ENCODE data around the gene DIPK1A.
A peak's percentile ranks its signal among the peaks of the same experiment; 100 is the strongest.

Gene DIPK1A

DNA sequence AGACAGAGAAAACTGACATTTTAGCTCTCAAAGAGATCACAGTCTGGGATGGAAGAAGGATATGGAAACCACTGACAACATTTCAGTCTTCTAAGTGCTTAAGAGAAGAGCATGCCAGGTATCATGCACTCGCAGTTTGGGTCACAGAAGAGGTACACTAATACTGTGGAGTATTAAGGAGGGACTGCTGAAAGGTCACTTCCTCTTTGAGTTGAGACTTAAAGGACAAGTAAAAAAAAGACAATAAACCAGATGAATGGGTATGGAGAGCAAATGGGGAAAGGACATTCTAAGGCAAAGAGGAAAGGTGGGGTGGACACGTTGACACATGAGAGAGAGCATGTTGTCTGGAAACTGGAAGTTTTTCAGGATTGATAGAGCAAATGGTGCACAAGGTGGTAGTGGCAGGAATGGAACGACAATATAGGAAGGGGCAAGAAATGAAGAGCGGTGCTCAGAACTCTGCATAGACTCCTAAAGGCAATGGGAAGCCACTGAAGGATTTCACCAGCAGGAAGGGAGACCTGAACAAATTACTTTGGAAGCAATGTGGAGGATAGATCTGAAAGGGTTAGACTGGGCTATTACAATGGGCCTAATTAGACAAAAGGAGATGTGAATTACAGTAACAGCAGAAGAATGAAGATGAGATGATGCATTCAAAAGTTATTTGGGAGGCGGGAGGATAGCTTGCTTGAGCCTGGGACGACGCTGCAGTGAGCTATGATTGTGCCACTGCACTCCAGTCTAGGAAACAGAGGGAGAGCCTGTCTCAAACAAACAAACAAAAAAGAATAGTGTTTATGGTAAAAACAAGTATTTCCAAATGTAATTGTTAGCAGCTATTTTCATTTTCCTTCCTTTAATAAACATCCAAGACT lies 11.1 kb downstream of the DIPK1A start:
- no peak for DNase-seq

DNA sequence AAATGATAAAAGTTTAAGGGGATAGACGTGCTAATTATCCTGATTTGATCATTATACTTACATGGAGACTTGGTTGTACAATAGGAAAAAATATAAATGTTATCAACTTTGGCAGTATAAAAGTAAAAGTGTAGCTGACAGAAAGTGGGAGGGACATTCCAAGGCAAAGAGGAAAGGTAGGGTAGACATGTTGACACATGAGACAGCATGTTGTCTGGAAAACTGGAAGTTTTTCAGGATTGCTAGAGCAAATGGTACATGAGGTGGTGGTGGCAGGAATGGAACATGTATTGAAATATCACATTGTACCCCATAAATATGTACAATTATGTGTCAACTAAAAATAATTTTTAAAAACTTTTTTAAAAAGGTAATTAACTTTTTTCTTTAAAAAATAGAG lies 13.2 kb downstream of the DIPK1A start:
- no peak for DNase-seq

DNA sequence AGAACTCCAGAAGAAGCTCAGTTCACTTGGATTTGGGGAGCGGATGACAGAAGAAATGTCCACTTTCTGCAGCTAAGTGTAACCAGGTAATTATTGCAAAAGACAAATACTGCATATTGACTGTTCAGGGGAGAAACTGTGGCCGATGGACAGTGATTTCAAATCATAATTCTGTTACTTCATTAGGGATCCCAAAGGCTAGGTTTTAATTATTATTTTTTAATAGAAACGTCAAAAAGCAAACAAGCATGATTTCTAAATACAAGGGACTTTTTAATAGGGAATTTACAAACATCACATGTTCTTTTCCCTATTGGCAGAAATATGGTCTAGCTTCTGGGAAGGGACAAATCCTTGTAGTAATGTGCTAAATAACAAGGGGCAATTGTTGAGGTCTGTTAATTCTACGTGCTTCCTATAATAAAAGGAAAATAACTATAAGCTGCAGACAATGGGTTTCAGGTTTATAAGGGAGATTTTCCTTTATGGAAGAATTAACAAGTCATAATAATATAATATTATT lies 15.5 kb downstream of the DIPK1A start:
- DNase-seq = no peak

DNA sequence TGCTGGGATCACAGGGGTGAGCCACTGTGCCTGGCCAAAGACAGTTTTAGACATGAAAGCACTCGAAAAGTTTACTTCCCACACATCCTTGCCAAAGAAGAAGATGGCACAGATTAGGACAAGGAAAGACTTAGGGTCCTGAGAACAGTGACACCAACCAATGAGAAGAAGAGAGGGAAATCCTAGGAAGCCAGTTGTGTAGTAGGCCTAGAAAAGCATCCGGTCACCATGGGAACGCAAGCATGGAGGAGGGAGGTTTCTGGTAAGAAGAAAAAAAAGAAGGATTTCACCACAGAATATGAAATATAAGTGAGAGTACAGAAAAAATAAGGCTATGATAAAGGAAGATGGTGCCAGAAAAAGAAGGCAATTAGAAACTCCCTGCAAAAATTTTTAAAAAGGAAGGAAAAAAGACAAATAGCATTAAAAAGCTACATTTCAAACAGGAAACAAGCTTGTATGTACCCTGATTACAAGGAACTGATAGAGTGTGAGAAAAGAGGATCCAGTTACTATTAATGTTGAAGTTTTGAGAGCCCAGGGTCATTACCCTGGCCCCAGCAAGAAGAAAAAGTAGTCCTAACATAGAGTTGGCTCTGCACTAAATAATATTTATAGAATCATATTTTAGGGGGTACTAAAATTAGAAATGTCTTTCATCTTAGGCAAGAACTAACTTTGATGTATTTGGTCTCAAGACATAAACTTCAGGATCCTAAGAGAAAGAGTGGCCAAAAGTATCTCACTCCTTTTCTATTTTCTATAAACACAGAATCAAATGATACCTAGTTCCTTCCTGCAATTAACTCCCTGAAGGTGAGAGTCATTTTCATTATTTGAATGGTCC lies 16.1 kb downstream of the DIPK1A start:
- no peak for DNase-seq

DNA sequence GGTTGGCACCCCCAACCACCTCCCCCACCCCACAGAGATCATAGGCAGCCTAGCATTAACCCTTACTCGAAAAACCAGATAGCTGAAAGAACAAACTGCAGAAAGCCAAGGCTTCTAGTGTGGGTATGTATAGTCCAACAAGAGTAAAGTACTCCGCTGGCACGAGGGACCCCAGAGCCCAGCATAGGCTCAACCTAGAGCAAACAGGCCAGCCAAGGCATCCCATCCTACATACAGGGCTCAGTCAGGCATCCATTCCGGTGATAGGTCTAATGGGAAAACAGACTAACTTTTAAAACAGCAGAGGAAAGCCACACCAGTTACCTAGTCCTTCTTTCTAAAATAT lies 17.8 kb downstream of the DIPK1A start:
- DNase-seq = no peak

DNA sequence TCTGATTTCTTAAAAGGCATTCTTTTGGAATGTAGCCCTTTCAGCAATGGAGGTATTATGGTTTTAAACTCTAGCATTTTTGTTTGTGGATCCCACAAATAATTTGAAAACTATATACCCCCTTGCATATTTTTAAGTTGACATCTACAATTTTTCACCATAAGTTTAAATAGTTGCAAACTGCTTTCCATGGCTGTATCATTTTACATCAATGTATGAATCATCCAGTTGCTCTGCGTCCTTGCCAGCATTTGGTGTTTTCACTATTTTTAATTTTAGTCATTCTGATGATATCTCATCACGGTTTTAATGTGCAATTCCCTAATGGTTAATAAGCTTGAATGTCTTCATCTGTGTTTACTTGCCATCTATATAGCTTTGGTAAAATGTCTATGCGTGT lies 20.7 kb downstream of the DIPK1A start:
- DNase-seq = no peak

DNA sequence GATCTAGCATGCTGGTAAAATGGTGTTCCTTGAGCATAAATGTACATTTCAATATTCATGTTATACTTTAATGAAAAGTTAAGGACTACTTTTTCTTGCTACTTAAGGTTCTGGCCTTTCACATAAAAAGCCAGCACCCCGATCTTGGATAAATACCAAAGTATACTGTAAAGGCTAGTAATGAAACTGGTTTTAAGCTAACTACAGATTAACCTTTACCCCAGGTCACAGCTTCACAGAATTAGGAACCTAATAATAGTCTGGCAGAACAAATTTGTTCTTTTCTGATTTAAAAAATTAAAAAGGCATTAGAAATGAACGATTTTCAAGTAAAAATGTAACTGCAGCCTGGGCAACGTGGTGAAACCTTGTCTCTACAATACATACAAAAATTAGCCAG lies 23.5 kb downstream of the DIPK1A start:
- no peak for DNase-seq

DNA sequence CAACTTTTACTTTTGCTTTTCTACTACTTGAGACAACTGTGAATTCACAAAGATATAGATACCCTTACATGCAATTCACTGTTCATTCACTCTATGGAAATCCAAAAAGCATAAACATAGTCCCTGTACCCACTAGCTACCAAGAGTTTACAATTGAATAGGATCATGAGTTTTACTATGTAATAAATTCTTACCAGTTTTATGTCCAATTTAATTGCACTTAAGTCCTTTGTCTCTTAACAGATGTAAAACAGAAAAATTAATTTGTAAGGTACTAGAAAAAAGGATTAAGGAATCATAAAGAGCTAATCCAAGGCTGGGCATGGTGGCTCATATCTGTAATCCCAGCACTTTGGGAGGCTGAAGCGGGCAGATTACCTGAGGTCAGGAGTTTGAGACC lies 24.4 kb downstream of the DIPK1A start:
- DNase-seq = no peak

DNA sequence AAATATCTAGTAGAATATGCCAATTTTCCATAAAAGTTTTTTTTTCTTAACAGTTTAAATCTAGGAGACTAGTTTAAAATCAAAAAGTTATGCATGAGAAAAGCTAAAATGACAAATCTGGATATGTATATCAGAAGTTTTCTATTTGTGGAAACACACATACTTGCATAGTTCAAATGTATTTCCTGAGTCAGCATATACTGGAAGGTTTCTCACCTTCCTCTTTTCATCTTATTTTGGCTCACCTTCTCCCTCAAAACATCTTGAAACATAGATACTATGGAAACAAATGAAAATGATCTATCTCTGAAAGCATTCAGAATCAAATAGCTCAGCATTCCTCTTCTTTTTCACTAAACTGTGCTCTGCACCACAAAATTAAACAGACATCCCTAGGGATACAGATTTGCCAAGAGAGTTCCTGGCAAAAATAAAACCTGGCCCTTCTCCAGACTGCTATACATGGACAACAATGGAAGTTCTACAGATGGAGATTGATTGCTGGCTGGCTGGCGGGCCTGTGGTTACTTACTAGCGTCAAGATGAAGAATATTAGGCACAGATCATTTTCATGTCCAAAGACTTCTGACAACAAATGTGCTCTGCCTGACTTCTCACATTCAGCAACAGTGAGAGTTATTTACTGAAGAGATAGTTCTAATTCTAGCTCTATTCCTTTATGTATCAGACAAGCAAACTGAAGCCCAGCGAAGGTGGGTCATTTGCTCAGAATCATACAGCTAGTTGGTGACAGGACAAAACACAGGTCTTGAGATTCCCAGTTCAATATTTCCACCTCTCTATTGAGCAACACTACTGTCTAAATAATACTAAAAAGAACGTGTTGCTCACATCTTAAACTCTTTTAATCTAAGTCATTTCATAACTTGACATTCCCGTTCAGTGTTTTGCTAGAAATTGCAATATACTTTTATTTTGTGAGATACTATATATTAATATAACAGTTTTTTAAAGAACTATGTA lies 26.6 kb downstream of the DIPK1A start:
- DNase-seq = peak; percentile 37

DNA sequence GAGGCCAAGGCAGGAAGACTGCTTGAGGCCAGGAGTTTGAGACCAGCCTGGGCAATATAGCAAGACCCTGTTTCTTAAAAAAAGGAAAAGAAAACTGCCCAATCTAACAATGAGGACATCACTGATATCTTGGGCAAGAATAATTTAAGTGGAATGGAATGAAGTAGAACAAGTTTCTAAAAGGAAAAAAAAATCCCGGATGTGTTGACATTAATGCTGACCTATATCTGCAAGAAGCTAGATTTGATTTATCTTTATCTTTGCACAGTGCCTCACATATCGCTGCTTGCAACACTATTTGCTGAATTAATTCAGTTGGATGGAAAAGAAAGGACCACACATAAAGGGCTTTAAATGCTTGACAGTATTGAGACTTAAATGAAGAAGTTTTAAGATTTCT lies 27.8 kb downstream of the DIPK1A start:
- no peak for DNase-seq

DNA sequence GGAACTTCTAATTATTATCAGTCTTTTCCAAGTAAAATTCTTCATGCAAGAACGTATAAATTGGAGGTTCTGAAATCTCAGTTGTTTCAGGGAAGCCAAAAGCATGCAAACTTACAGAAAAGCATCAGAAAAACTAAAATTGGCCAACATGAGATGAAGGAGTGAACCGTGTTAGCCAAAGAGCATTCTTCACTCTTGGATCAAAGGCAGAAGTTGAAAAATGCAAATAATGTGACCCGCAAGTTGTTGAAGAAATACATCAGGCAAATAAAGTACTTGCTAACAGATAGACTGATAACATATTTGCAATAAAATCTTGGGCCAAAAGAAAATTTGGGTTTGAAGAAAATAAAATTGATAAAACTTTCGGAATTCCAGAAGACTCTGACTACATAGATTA lies 29.6 kb downstream of the DIPK1A start:
- no peak for DNase-seq

DNA sequence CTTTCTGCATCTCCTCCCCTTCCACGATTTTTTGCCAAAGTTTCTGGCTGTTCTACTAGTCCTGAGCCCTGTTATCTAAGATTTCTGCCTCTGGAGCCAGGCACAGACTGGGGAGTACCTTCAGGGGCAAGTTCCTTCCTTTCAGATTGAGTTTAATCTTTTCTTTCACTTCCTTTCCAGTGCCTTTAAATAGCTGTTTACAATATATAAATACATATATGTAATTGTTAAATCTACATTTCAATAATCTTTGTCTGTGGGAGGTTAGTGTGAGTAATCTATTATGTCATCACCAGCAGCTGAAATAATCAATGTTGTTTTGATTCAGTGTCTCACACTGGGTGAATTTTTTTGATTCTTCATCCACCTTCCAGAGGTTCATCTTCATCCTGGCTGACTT lies 31.8 kb downstream of the DIPK1A start:
- DNase-seq = no peak

DNA sequence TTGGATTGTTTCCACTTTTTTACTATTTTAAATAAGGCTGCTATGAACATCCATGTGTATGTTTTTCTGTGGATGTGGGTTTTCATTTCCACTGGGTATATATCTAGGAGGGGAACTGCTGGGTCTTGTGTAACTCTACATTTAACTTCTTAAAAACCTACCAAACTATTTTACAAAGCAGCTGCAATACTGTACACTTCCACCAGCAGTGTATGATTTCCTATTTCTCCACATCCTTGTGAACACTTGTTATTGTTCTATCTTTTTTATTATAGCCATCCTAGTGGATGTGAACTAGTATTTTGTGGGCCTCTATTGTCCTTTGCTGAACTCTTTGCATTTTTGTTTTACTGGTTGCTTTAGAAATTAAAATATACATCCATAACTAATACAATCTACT lies 33.4 kb downstream of the DIPK1A start:
- DNase-seq = no peak

DNA sequence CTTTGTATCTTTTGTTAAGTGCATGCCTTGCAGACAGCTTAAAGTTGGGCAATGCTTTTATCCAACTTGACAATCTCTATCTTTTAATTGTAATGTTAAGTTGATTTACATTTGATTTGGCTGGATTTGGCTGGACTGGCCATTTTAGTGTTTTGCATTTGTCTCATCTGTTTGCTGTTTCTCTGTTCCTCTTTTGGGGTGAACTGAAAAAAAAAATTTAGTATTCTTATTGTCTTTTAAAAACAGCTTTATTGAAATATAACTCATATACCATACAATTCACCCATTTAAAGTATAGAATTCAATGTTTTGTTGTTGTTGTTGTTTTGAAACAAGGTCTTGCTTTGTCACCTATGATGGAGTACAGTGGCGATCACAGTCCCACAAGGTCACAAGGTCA lies 34.4 kb downstream of the DIPK1A start:
- DNase-seq = no peak

DNA sequence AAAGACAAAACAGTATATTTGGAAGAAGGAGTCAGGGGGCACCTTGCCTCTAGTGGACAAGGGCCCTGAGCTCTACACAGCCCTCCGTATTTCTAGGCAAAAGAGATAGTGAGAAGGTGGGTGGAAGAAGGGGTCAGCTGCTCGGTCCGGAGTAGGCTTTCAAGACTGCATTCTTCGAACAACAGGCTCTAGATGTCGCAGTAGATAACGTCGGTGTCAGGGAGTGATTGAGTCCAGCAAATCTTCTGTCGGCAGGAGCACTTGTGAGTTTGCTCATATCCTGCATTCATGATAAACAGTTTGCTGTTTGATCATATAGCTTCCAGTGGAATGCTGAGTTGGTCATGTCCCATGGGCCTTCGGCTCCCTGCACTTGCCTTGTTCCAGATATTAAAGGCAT lies 36.8 kb downstream of the DIPK1A start:
- no peak for DNase-seq

DNA sequence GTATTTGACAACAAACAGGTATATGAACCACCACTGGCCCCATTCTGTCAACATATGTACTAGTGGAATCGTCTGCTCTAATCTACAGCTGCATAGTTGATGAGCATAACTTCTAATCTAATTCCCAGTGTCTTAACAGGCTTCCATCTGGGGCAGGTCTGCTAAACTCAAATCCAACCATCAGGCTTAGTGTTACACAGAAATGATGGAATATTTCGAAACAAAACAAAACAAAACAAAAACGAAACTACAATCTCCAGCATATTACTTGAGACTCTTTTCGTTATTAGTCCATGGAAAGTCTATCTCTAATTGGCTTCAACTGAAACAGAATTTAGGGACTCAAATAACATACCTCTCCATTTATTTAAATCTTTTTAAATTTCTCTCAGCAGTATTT lies 37.6 kb downstream of the DIPK1A start:
- no peak for DNase-seq

DNA sequence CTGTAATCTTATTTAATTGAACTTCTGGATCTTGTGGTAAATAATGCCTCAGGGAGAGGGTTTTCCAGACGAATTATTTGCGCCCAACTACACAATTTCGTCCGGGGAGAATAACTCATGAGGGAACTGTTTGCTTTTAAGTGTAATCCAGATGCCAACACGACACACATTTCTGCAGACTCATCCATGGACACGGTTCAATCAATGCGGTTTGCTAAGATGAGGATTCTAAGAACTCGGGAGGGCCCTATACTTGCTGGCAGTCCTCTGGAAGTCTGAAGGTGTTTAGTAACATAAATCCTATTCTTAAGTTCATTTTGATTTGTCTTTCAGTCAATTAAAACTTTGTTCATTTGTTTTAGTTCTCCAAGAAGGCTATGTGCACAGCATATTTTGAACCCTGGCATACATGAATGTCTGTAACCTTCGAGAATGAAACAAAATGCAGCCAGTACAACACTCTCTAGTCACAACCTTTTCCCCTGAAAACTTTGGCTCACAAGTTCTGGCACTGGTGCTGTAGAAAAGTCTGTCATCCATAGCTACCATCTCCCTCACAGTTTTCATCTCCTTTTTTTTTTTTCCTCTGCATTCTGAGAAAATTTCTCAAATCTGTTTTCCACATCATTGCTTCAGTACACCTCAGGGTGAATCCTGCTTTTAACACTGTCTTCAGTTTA lies 38.8 kb downstream of the DIPK1A start:
- DNase-seq = no peak

DNA sequence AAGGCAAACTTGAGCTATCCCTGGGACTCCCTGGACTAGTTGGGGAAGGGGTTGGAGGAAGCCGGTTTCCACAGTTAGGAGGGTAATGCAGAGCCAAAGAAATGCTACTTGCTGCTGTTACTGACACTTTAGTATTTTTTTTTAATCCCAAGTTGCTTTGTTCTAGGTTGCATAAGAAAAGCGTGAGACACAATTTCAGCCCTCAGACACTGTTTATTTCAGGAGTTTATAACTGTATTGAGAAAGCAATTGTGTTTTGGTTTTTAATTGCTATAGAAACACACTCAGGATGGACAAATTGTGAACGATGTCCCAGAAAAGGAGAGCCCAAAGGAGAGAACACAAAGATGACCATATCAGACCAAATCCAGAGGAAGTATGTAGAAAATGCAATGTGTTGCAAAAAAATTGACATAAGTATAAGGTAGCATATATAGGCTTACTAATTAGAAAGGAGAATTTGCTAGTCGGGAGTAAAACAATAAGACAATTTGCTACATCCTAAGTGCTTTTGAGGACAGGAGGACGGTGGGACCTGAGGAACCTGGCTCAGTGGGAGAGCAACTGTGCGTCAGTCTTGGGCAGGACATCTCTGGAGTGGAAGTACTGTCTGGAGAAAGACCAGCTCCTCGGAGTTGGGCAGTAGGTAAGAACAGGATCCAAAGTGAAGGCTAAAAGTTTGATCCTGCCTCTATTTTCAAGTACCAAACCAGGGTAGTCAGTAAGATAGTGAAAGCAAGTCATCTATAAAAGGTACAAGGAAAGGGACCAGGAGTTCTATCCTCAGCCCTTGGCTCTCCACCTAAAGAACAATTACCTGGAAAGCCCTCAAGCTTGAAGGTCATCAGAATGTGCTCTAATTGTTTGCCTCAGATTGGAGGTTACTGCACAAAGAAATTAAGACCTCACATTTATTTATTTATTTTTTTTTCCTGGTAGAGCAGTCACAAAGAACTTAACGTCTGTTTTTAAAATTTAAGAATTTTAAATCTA lies 39.9 kb downstream of the DIPK1A start:
- no peak for DNase-seq

DNA sequence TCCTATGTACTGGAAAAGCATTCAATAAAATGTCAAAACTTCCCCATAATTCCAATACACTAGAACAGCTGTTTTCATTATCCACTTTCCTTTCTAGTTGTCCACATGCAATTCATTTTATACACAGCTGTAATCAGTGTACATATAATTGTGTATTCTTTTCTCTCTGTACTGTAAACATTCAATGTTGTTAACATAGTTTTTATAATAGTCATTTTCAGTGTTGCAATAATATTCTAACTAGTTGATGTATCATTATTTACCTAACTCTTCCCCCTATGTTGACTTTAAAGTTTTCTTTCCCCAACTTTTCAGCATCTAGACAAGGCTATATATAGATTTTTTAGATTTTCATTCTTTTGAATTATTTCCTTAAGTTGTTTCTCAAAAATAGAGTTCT lies 44.4 kb downstream of the DIPK1A start:
- DNase-seq = no peak

DNA sequence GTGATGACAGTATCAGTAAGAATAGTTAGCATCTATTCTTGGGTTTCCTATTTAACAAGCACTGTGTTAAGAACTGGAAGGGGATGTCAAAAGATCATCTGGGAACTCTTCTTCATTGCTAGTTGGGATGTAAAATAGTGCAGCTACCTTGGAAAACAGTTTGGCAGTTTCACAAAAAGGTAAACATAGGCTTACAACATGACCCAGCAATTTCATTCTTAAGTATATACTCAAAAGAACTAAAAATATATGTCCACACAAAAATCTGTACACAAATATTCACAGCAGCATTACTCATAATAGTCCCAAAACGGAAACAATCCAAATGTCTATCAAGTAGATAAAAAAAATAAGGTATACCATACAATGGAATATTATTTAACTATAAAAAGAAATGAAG lies 45.7 kb downstream of the DIPK1A start:
- no peak for DNase-seq

Data from SHP77 treated with DMSO at 0.1 percent for 48 hours (cell line).